ENCODE results near the gene CNTN1. TPM values are rescaled to one million over a fixed set of nuclear protein-coding genes. Genes with fewer than 3 reads are reported as not detected.

The CNTN1 gene
- total RNA-seq, 2 experiments from 2014 or later, result not detected

DNA sequence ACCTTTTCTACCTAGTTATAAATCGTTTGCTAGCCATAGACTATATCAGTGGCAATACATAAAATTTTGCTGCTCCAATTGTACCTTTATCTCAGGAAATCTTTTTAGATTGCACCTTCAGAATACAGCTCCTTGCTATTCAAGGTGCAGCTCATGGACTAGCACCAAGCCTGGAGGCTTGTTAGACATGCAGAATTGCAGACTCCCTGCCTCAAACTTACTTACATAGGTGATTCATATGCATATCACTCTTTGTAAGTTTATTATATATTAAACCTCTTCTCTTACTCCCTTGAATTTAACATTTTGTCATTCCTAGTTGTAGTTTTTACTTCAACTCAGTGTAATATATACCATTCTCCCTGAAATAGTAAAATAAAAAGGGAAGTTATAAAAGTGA lies 300.4 kb downstream of the CNTN1 start:
- TF ChIP-seq, protein P1, sequence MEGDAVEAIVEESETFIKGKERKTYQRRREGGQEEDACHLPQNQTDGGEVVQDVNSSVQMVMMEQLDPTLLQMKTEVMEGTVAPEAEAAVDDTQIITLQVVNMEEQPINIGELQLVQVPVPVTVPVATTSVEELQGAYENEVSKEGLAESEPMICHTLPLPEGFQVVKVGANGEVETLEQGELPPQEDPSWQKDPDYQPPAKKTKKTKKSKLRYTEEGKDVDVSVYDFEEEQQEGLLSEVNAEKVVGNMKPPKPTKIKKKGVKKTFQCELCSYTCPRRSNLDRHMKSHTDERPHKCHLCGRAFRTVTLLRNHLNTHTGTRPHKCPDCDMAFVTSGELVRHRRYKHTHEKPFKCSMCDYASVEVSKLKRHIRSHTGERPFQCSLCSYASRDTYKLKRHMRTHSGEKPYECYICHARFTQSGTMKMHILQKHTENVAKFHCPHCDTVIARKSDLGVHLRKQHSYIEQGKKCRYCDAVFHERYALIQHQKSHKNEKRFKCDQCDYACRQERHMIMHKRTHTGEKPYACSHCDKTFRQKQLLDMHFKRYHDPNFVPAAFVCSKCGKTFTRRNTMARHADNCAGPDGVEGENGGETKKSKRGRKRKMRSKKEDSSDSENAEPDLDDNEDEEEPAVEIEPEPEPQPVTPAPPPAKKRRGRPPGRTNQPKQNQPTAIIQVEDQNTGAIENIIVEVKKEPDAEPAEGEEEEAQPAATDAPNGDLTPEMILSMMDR (IDR thresholded peaks at IDR 0.05), result no peak
- H3K9me3 Mint-ChIP-seq, result peaks cover 3% of the 10 kb centered on the region
- H3K27me3 Mint-ChIP-seq, result no peaks in the 10 kb centered on the region
- DNase-seq (no peak), ATAC-seq (ENCODE audit: poor library complexity) (no peak)
- intact Hi-C loops (cut with DNase I, micrococcal nuclease), result no loop called here
- no peak overlapping the region for H3K4me3 ChIP-seq (ENCODE audit: low read length)
- H3K27ac Mint-ChIP-seq, result no peak overlapping the region
- H3K27me3 ChIP-seq (ENCODE audit: control insufficient read depth in 1 of 2, insufficient read depth in 2 of 2, low read length in 2 of 2), result no peaks in the 10 kb centered on the region
- H3K9me3 ChIP-seq (ENCODE audit: control insufficient read depth in 1 of 2, insufficient read depth in 1 of 2, low read length in 2 of 2), result no peaks in the 10 kb centered on the region
- H3K27ac ChIP-seq (ENCODE audit: low read depth in 1 of 2, low read length in 2 of 2), result no peak overlapping the region
- H3K4me1 ChIP-seq (ENCODE audit: insufficient read depth, low read length), result no peaks in the 10 kb centered on the region
- H3K36me3 ChIP-seq (ENCODE audit: insufficient read depth, low read length), result no peaks in the 10 kb centered on the region
- H3K36me3 Mint-ChIP-seq (ENCODE audit: low read depth), result no peaks in the 10 kb centered on the region
- ChIA-PET POLR2A (no interaction called here), CTCF (no interaction called here)
- no peaks in the 10 kb centered on the region for H3K4me1 Mint-ChIP-seq (ENCODE audit: low read depth)
- H3K4me3 Mint-ChIP-seq, result no peak overlapping the region

DNA sequence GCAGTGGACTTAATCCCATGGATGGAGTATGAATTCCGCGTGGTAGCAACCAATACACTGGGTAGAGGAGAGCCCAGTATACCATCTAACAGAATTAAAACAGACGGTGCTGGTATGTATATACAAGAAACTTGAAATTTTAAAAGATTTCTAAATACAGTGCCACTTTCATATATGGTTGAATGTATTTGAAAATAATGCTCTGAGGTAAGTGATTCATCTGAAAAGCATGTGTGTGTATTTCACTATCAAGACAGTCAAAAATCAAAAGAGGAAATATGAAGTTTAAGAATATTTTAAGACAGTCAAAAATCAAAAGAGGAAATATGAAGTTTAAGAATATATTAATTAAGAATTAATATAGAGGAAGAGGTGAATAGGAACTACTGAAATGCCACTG lies 300.9 kb downstream of the CNTN1 start:
- DNase-seq (no peak), ATAC-seq (ENCODE audit: poor library complexity) (no peak)
- no peak overlapping the region for H3K4me3 ChIP-seq (ENCODE audit: low read length)
- H3K9me3 ChIP-seq (ENCODE audit: control insufficient read depth in 1 of 2, insufficient read depth in 1 of 2, low read length in 2 of 2), result no peaks in the 10 kb centered on the region
- ChIA-PET CTCF (no interaction called here), POLR2A (no interaction called here)
- TF ChIP-seq, protein P1 (IDR thresholded peaks at IDR 0.05), result no peak
- H3K4me3 Mint-ChIP-seq, result no peak overlapping the region
- H3K4me1 ChIP-seq (ENCODE audit: insufficient read depth, low read length), result no peaks in the 10 kb centered on the region
- no peaks in the 10 kb centered on the region for H3K27me3 Mint-ChIP-seq
- no peak overlapping the region for H3K27ac Mint-ChIP-seq
- no peak overlapping the region for H3K27ac ChIP-seq (ENCODE audit: low read depth in 1 of 2, low read length in 2 of 2)
- no peaks in the 10 kb centered on the region for H3K27me3 ChIP-seq (ENCODE audit: control insufficient read depth in 1 of 2, insufficient read depth in 2 of 2, low read length in 2 of 2)
- intact Hi-C loops (cut with DNase I, micrococcal nuclease), result no loop called here
- peaks cover 3% of the 10 kb centered on the region for H3K9me3 Mint-ChIP-seq
- H3K36me3 ChIP-seq (ENCODE audit: insufficient read depth, low read length), result no peaks in the 10 kb centered on the region
- H3K4me1 Mint-ChIP-seq (ENCODE audit: low read depth), result no peaks in the 10 kb centered on the region
- no peaks in the 10 kb centered on the region for H3K36me3 Mint-ChIP-seq (ENCODE audit: low read depth)

DNA sequence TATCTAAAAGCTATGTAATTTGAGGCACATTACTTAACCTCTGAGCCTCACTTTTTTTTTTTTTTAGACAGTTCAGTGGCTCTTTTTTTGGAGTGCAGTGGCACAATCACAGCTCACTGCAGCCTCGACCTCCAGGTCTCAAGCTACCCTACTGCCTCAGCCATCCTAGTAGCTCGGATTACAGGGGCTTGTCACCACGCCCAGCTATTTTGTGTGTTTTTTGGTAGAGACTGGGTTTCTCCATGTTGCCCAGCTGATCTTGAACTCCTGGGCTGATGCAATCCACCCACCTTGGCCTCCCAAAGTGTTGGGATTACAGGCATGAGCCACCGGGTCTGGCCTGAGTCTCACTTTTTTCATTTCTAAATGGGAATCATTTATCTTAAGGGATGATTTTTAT lies 303.9 kb downstream of the CNTN1 start:
- H3K27ac ChIP-seq (ENCODE audit: low read depth in 1 of 2, low read length in 2 of 2), result no peak overlapping the region
- Mint-ChIP-seq H3K27me3 (no peaks in the 10 kb centered on the region), H3K36me3 (ENCODE audit: low read depth) (no peaks in the 10 kb centered on the region), H3K27ac (no peak overlapping the region), H3K4me3 (no peak overlapping the region), H3K4me1 (ENCODE audit: low read depth) (no peaks in the 10 kb centered on the region), H3K9me3 (no peaks in the 10 kb centered on the region)
- TF ChIP-seq, protein P1 (IDR thresholded peaks at IDR 0.05), result no peak
- H3K4me1 ChIP-seq (ENCODE audit: insufficient read depth, low read length), result no peaks in the 10 kb centered on the region
- no peak overlapping the region for H3K4me3 ChIP-seq (ENCODE audit: low read length)
- no peaks in the 10 kb centered on the region for H3K27me3 ChIP-seq (ENCODE audit: control insufficient read depth in 1 of 2, insufficient read depth in 2 of 2, low read length in 2 of 2)
- ChIA-PET CTCF (no interaction called here), POLR2A (no interaction called here)
- H3K9me3 ChIP-seq (ENCODE audit: control insufficient read depth in 1 of 2, insufficient read depth in 1 of 2, low read length in 2 of 2), result no peaks in the 10 kb centered on the region
- no peaks in the 10 kb centered on the region for H3K36me3 ChIP-seq (ENCODE audit: insufficient read depth, low read length)
- ATAC-seq (ENCODE audit: poor library complexity), result no peak
- no peak for DNase-seq
- intact Hi-C loops (cut with DNase I, micrococcal nuclease), result no loop called here
